Hepatocyte (in vitro differentiated cells): ENCODE measurements around the gene RBX1. TPM values are rescaled to one million over a fixed set of nuclear protein-coding genes. Genes with fewer than 3 reads are reported as not detected.

Source experiments
- DNase-seq: peaks from one replicate; pipeline ENCODE4 v3.0.0-alpha.2; 2016; ENCODE audit warnings: low spot score
- H2AFZ ChIP-seq: fragments of 200-600 bp; sonication (generic); 2 replicates; pipeline ENCODE4 v1.6.0; 2016; ENCODE audit warnings: antibody characterized with exemption, mild to moderate bottlenecking
- H3K27ac ChIP-seq: fragments of 200-600 bp; sonication (generic); 2 replicates; pipeline ENCODE4 v1.5.1; 2016; ENCODE audit warnings: mild to moderate bottlenecking
- H3K27me3 ChIP-seq: fragments of 200-600 bp; sonication (generic); 2 replicates; pipeline ENCODE4 v1.6.1; 2016
- H3K36me3 ChIP-seq: fragments of 200-600 bp; sonication (generic); replicated peaks from 2 replicates; pipeline ENCODE4 v1.5.1; 2016; ENCODE audit warnings: low read depth; ENCODE audit not compliant: insufficient read depth
- H3K4me1 ChIP-seq: fragments of 200-600 bp; sonication (generic); 2 replicates; pipeline ENCODE4 v1.5.1; 2016; ENCODE audit warnings: mild to moderate bottlenecking, moderate library complexity; ENCODE audit not compliant: insufficient read depth
- H3K4me2 ChIP-seq: fragments of 200-600 bp; sonication (generic); 2 replicates; pipeline ENCODE4 v1.6.0; 2016
- H3K4me3 ChIP-seq: fragments of 200-600 bp; sonication (generic); 2 replicates; pipeline ENCODE4 v1.5.1; 2016; ENCODE audit warnings: mild to moderate bottlenecking
- H3K79me2 ChIP-seq: fragments of 200-600 bp; sonication (generic); 2 replicates; pipeline ENCODE4 v1.6.0; 2017; ENCODE audit warnings: mild to moderate bottlenecking
- H3K9me2 ChIP-seq: fragments of 200-600 bp; sonication (generic); replicated peaks from 2 replicates; pipeline ENCODE4 v1.6.0; 2017; ENCODE audit warnings: mild to moderate bottlenecking; ENCODE audit not compliant: insufficient read depth
- H3K9me3 ChIP-seq: fragments of 200-600 bp; sonication (generic); 2 replicates; pipeline ENCODE4 v1.5.1; 2016; ENCODE audit warnings: low read depth, mild to moderate bottlenecking
- H4K20me1 ChIP-seq: fragments of 200-600 bp; sonication (generic); 2 replicates; pipeline ENCODE4 v1.6.0; 2016; ENCODE audit warnings: mild to moderate bottlenecking; ENCODE audit not compliant: insufficient read depth, poor library complexity, severe bottlenecking
- CTCF ChIP-seq: fragments of 200-600 bp; sonication (generic); IDR thresholded peaks from 2 replicates; pipeline ENCODE4 v1.5.1; 2016; ENCODE audit warnings: antibody characterized with exemption, mild to moderate bottlenecking; ENCODE audit not compliant: poor library complexity
- EZH2 ChIP-seq: fragments of 200-600 bp; sonication (generic); IDR thresholded peaks from 2 replicates; pipeline ENCODE4 v1.6.1; 2016; ENCODE audit warnings: antibody characterized with exemption, mild to moderate bottlenecking, borderline replicate concordance
- EZH2phosphoT487 ChIP-seq: fragments of 200-600 bp; sonication (generic); IDR thresholded peaks from one replicate; pipeline ENCODE4 v1.6.1; 2018; ENCODE audit warnings: antibody characterized with exemption, mild to moderate bottlenecking, low read depth, moderate library complexity; ENCODE audit not compliant: unreplicated experiment, severe bottlenecking
- WGBS: methylation state at CpG from one replicate; pipeline ENCODE4 v1.1.6; 2016; ENCODE audit warnings: low lambda C conversion rate; ENCODE audit errors: missing lambda C conversion rate; 5-methylcytosine and 5-hydroxymethylcytosine counted together
- polyA plus RNA-seq: library from polyadenylated mRNA; unstranded; fragments of >200 nt; fragmentation: Nextera tagmentation; extraction: Ambion mirVana; gene quantifications from 2 replicates; pipeline ENCODE4 v1.2.1, GENCODE V29; 2016
- total RNA-seq: library from RNA; depleted of rRNA; stranded (reverse); fragments of >200 nt; gene quantifications from 2 replicates; pipeline ENCODE4 v1.2.3, GENCODE V29; 2014

RBX1 gene
- total and polyA plus RNA-seq, 2 experiments from 2014 or later, result 63.2 to 191 TPM

- H3K4me3 ChIP-seq, result no peak overlapping the region
- peaks cover 87% of the 10 kb centered on the region for H3K79me2 ChIP-seq
- no peak for DNase-seq
- no peaks in the 10 kb centered on the region for H3K4me1 ChIP-seq
- H3K36me3 ChIP-seq, result peaks cover 8% of the 10 kb centered on the region
- no peaks in the 10 kb centered on the region for H3K9me2 ChIP-seq
- H4K20me1 ChIP-seq, result peaks cover 9% of the 10 kb centered on the region
- H2AFZ ChIP-seq, result no peak overlapping the region
- WGBS, result 93% methylated on average over 2 of the region's 2 CpGs
- no peaks in the 10 kb centered on the region for H3K27me3 ChIP-seq
- H3K9me3 ChIP-seq, result no peaks in the 10 kb centered on the region
- TF ChIP-seq CTCF (no peak), EZH2phosphoT487 (no peak), EZH2 (no peak)
- no peak overlapping the region for H3K27ac ChIP-seq
- no peak overlapping the region for H3K4me2 ChIP-seq
Observed at GRCh38 chr22:40960145-40960544, 9.0 kb downstream of the RBX1 start.

GRCh38 chr22:40965936-40966725, 15.0 kb downstream of the RBX1 start:
- Histone ChIP-seq H3K4me1 (no peaks in the 10 kb centered on the region), H4K20me1 (no peaks in the 10 kb centered on the region), H3K27ac (peak overlapping the region; percentile 64), H2AFZ (no peak overlapping the region), H3K9me2 (no peaks in the 10 kb centered on the region), H3K36me3 (peaks cover 8% of the 10 kb centered on the region), H3K79me2 (peaks cover 36% of the 10 kb centered on the region), H3K4me2 (no peak overlapping the region), H3K9me3 (no peaks in the 10 kb centered on the region), H3K27me3 (no peaks in the 10 kb centered on the region), H3K4me3 (no peak overlapping the region)
- DNase-seq, result no peak
- TF ChIP-seq CTCF, result no peak
- no peak for TF ChIP-seq EZH2phosphoT487
- no peak for TF ChIP-seq EZH2
- 94% methylated on average over 8 of the region's 8 CpGs for WGBS

- no peak for TF ChIP-seq CTCF
- no peak for TF ChIP-seq EZH2
- TF ChIP-seq EZH2phosphoT487, result no peak
- H3K36me3 ChIP-seq, result peaks cover 8% of the 10 kb centered on the region
- H3K4me2 ChIP-seq, result no peak overlapping the region
- H3K27ac ChIP-seq, result no peak overlapping the region
- H3K4me1 ChIP-seq, result no peaks in the 10 kb centered on the region
- H3K4me3 ChIP-seq, result no peak overlapping the region
- no peak for DNase-seq
- WGBS, result 94% methylated on average over 7 of the region's 7 CpGs
- H3K79me2 ChIP-seq, result peaks cover 30% of the 10 kb centered on the region
- H2AFZ ChIP-seq, result no peak overlapping the region
- no peaks in the 10 kb centered on the region for H4K20me1 ChIP-seq
- H3K9me2 ChIP-seq, result no peaks in the 10 kb centered on the region
- no peaks in the 10 kb centered on the region for H3K9me3 ChIP-seq
- no peaks in the 10 kb centered on the region for H3K27me3 ChIP-seq
Observed at GRCh38 chr22:40966726-40967085, 15.5 kb downstream of the RBX1 start.
